Aortic smooth muscle cell (primary cell): ENCODE data around the gene SMIM12. TPM values are rescaled to one million over a fixed set of nuclear protein-coding genes. Genes with fewer than 3 reads are reported as not detected.

Source experiments
- total RNA-seq: library from RNA; depleted of rRNA; stranded (reverse); fragments of >200 nt; gene quantifications from 2 replicates; pipeline ENCODE4 v1.2.3, GENCODE V29; 2014

Gene SMIM12, protein sequence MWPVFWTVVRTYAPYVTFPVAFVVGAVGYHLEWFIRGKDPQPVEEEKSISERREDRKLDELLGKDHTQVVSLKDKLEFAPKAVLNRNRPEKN
- 33.0 and 43.8 TPM in 2 replicates for total RNA-seq

GRCh38 chr1:34859446-34860200, at the start of gene SMIM12:
SMIM12 (minus strand) TSS chr1:34859749; CDS start chr1:34855977, 3,772 bp downstream.

Other genes starting within 250 kb of the SMIM12 start
- not detected in 2 replicates for gene GJB5, start 104.7 kb downstream of the SMIM12 start, total RNA-seq
- gene GJB4, start 100.0 kb downstream of the SMIM12 start, total RNA-seq = not detected in 2 replicates
- not detected in 2 replicates for gene GJB3, start 78.5 kb downstream of the SMIM12 start, total RNA-seq
- gene GJA4, start 66.8 kb downstream of the SMIM12 start, total RNA-seq = 1.1 and 1.6 TPM in 2 replicates
- gene DLGAP3, start 69.9 kb upstream of the SMIM12 start, total RNA-seq = under 0.01 TPM in 1 of 2 replicates, not detected in the other
- 23.6 and 27.9 TPM in 2 replicates for gene TMEM35B, start 125.6 kb upstream of the SMIM12 start, total RNA-seq
- 14.7 and 15.2 TPM in 2 replicates for gene ZMYM6, start 172.2 kb upstream of the SMIM12 start, total RNA-seq
- gene ZMYM1, start 219.6 kb upstream of the SMIM12 start, total RNA-seq = 11.8 and 12.3 TPM in 2 replicates